CD4-positive, alpha-beta T cell treated with Interleukin-15 for 4 hours (primary cell): ENCODE results near the gene MEPE.
"Not testable (repeated sequence)": the region's sequence is repeated elsewhere in the genome, so short reads cannot be mapped to it uniquely, and the experiment has no call there.

ENCODE experiments used
- DNase-seq: peaks from one replicate; pipeline ENCODE4 v3.0.0-alpha.2; 2020; ENCODE audit warnings: low spot score

MEPE gene

GRCh38 chr4:87882861-87883260 is 50.1 kb downstream of the MEPE start:
- no peak for DNase-seq

GRCh38 chr4:87884976-87885549 is 52.3 kb downstream of the MEPE start:
- DNase-seq = no peak

GRCh38 chr4:87886083-87886482 is 53.3 kb downstream of the MEPE start:
- no peak for DNase-seq

- not testable (repeated sequence) for DNase-seq
These were observed 58.0 kb downstream of the MEPE start for GRCh38 chr4:87890753-87891152.

- no peak for DNase-seq
These were observed 63.3 kb downstream of the MEPE start for GRCh38 chr4:87895964-87896621.
